Glomerular visceral epithelial cell (primary cell): Measurements from ENCODE around the gene DMTF1.
"Not testable (repeated sequence)": the region's sequence is repeated elsewhere in the genome, so short reads cannot be mapped to it uniquely, and the experiment has no call there.

Experiments used
- DNase-seq: peaks from one replicate; pipeline ENCODE4 v3.0.0-alpha.2; 2016; ENCODE audit errors: extremely low spot score

Gene DMTF1

DNA sequence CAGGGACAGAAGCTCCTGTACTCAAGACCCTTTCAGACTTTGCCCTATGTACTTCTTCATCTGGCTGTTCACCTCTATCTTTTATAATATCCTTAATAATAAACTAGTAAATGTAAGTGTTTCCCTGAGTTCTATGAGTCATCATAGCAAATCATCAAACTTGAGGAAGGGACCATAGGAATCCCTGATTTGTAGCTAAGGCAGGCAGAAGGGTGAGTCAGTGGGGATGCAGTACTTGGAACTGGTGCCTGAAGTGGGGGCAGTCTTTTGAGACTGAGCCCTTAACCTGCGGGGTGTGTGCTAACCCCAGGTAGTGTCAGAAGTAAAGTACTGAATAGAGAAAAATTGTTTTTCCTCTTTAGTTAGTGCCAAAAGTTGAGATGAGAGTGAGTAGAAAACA, 73.4 kb downstream of the DMTF1 start:
- peak; percentile 61 for DNase-seq

DNA sequence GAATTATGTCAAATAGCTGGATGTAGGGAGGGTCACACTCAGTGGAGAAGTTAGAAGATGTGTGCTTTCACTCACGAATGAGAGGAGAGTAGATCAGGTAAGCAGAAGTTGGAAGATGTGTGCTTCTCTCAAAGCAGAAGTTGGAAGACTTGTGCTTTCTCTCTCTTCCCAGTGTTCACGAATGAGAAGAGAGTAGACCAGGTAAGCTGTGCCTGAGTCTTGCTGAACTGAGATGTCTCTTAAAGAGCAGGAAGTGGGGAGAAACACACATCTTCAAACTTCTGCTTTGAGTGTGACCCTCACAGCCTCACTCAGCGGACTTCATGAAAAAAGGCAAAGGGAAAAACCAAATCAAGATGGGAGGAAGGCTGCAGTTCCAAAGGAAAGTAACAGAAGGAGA, 74.2 kb downstream of the DMTF1 start:
- DNase-seq: no peak

DNA sequence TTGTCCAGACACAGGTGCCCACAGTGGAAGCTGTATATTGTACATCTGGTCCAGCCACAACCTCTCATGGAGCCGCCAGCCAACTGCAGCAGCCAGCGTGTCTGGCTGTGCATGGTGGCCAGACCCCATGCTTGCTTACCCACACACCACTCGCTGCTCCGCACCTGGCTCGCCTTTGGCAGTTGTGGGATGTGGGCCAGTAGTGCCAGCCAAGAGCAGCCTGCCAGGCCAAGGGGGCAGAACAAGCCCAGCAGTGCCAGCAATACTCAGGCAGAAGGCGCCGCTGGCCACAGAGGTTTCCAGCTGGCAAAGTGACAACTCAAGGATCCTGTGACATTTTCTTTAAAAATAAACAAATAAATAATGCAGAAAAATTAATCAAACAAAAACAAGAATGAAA, 79.0 kb downstream of the DMTF1 start:
- no peak for DNase-seq

DNA sequence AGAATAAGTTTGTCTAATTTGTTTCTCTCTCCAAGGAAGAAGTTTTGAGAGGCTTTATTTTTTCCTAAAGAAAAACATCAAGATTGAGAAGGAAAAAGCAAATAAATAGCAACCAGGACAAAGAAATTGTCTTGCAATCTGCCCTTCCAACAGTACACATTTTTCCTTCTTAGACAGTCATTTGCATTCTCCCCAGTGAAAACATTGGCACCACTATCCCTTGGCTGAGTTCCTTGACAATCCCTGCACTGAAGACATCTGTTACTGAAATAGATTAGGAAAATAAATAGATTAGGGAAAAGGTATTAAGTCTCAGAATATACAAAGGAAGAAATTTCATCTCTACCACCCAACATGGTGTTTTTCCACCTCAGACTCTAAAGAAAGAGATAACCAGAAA, 79.5 kb downstream of the DMTF1 start:
- no peak for DNase-seq

DNA sequence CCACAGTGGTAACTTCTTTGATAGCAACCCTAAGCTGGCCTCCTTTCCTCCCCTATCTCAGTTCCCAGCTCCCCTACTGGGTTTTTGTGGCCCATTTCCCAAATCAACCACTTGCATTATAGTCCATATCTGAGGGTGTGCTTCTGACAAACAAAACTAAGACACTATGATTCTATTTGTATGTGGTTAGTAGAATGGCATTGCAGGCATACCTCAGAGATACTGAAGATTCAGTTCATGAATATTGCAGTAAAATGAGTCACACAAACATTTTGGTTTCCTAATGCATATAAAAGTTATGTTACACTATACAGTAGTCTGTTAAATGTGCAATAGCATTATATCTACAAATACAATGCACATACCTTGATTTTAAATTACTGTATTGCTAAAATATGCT, 82.7 kb downstream of the DMTF1 start:
- no peak for DNase-seq

DNA sequence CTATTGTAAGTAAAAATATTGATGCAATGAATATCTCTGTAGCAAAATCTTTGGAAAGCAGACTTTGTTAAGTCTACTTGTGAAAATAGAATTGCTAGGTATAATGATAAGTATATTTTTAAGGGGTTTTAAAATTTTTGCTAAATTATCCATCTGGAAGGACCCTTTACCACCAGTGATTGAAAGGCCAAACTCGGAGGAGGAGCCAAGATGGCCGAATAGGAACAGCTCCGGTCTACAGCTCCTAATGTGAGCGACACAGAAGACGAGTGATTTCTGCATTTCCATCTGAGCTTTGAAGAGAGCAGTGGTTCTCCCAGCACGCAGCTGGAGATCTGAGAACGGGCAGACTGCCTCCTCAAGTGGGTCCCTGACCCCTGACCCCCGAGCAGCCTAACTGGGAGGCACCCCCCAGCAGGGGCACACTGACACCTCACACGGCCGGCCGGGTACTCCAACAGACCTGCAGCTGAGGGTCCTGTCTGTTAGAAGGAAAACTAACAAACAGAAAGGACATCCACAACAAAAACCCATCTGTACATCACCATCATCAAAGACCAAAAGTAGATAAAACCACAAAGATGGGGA, 86.3 kb downstream of the DMTF1 start:
- DNase-seq: not testable (repeated sequence)

DNA sequence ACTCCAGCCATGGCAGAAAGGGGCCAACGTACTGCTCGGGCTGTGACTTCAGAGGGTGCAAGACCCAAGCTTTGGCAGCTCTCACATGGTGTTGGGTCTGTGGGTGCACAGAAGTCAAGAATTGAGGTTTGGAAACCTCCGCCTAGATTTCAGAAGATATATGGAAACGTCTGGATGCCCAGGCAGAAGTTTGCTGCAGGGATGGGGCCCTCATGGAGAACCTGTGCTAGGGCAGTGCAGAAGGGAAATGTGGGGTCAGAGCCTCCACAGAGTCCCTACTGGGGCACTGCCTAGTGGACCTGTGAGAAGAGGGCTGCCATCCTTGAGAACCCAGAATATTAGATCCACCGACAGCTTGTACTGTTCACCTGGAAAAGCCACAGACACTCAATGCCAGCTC, 93.4 kb downstream of the DMTF1 start:
- DNase-seq: not testable (repeated sequence)
